GM12801 (cell line): Measurements from ENCODE around the gene RRAS.

Source experiments
- CTCF ChIP-seq: IDR thresholded peaks from one replicate; pipeline ENCODE4 v1.5.1; 2011; ENCODE audit warnings: control low read depth; ENCODE audit not compliant: insufficient read length; ENCODE audit errors: extremely low read depth

The RRAS gene

GRCh38 chr19:49637821-49638738 lies 1.9 kb downstream of the RRAS start:
- no peak for TF ChIP-seq CTCF

DNA sequence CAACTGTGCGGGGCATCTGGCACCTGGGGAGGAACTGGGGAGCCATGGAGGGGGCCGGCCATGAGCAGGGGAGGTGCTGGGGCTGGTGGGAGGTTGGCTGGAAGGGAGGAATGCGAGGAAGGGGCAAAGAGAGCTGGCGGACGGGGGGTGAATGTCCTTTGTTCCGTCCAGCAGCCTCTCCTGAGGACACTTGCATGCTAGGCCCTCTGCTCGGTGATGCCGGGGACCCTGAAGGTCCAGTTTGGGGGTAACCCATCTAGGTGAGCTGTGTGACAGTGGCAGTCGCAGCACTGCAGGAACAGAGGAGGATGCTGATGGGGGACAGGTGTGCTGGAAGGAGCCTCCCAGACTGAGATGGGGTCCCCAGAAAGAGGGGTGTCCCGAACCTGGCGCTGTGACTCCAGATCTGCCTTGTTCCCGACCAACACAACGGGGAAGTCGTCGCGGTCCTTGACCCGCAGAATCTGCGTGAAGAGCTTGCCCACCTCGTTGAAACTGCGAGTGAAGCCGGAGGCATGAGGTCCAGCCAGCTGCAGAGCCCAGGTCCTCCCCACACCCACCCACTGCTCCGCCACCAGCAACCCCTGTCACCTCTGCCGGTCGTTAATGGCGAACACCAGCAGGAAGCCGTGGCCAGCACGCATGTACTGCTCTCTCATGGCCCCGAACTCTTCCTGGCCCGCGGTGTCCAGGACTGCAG lies 3.6 kb downstream of the RRAS start:
- TF ChIP-seq CTCF = no peak

GRCh38 chr19:49635530-49636232 lies 4.3 kb downstream of the RRAS start:
- TF ChIP-seq CTCF = no peak

DNA sequence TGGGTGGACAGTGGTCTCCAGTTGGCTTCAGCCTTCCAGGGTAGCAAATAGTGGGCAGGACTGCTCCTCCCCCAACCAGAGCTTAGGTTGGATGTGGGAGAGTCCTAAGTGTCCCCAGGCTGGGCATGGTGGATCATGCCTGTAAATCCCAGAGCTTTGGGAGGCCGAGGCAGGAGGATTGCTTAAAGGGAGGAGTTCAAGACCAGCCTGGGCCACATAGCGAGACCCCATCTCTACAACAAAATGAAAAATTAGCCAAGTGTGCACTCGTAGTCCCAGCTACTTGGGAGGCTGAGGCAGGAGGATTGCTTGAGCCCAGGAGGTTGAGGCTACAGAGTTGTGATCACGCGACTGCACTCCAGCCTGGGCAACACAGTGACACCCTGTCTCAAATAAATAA lies 7.4 kb downstream of the RRAS start:
- no peak for TF ChIP-seq CTCF

- no peak for TF ChIP-seq CTCF
Measured at GRCh38 chr19:49631610-49632192, 8.2 kb downstream of the RRAS start.

DNA sequence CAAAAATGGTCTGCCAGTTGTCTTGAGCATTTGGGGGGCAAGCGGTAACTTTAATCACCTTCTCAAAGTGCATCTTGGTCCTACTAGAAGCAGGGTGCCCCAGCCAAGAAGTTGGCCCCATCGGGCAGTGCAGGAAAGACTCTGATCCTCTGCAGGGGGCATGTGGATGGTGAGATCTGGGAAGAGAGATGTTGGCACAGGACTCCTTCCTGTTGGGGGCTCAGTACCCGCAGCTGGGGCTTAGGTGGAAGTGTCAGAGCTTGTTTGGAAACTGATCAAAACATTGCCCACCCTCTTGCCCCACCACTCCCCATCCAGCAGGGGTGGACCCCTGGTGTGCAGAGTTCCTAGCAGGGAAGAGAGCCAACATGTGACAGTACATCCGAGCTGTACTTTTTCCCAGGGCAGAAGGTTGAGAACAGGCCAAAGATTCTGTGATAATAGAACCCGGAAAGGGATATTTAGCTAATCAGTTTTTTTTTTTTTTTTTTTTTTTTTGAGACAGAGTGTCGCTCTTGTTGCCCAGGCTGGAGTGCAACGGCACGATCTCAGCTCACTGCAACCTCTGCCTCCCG lies 8.8 kb downstream of the RRAS start:
- TF ChIP-seq CTCF = no peak
